Stimulated activated CD4-positive, alpha-beta T cell treated with anti-CD3 and anti-CD28 coated beads, Interleukin-12 subunit alpha, Interleukin-12 subunit beta, amount 100 ng/mL, for 48 hours (primary cell): ENCODE measurements around the gene KRTAP4-2.
"Not testable (repeated sequence)": the region's sequence is repeated elsewhere in the genome, so short reads cannot be mapped to it uniquely, and the experiment has no call there.

Experiments used
- DNase-seq, 3 donors: peaks; one replicate each; pipeline ENCODE4 v3.0.0-alpha.2; 2020; ENCODE audit warnings: low read depth in 2 of 3, low spot score in 1 of 3

The KRTAP4-2 gene

GRCh38 chr17:41177727-41178271 lies at the start of gene KRTAP4-2:
KRTAP4-2 (minus strand) TSS chr17:41178221; CDS start chr17:41178164, 57 bp downstream.
- no peak for DNase-seq

GRCh38 chr17:41226598-41227095 lies 48.6 kb upstream of the KRTAP4-2 start, which contains the start of gene KRTAP9-2:
KRTAP9-2 (plus strand) TSS chr17:41226648; CDS start chr17:41226655, 7 bp downstream.
- DNase-seq, result not testable (repeated sequence)

GRCh38 chr17:41226051-41226450 lies 48.0 kb upstream of the KRTAP4-2 start:
- no peak for DNase-seq

- DNase-seq, result no peak
Observed at GRCh38 chr17:41223821-41224220, 45.8 kb upstream of the KRTAP4-2 start.

GRCh38 chr17:41215681-41216080 lies 37.7 kb upstream of the KRTAP4-2 start:
- DNase-seq, result no peak

- no peak for DNase-seq
Observed at GRCh38 chr17:41212524-41213169, 34.6 kb upstream of the KRTAP4-2 start.

- DNase-seq, result no peak
Observed at GRCh38 chr17:41211845-41212466, 33.9 kb upstream of the KRTAP4-2 start.

GRCh38 chr17:41199421-41200078 lies 21.5 kb upstream of the KRTAP4-2 start:
- no peak for DNase-seq

GRCh38 chr17:41196068-41196467 lies 18.0 kb upstream of the KRTAP4-2 start:
- no peak for DNase-seq

GRCh38 chr17:41190328-41190727 lies 12.3 kb upstream of the KRTAP4-2 start:
- no peak for DNase-seq

GRCh38 chr17:41189837-41190318 lies 11.9 kb upstream of the KRTAP4-2 start, which contains the start of gene KRTAP9-1:
KRTAP9-1 (plus strand) TSS chr17:41189887; CDS start chr17:41189887, 0 bp downstream.
- not testable (repeated sequence) for DNase-seq

GRCh38 chr17:41186872-41187271 lies 8.9 kb upstream of the KRTAP4-2 start:
- DNase-seq, result no peak

GRCh38 chr17:41185001-41185400 lies 7.0 kb upstream of the KRTAP4-2 start:
- no peak for DNase-seq

- DNase-seq, result no peak
Observed at GRCh38 chr17:41184480-41184961, 6.5 kb upstream of the KRTAP4-2 start, which contains the start of gene KRTAP4-1. KRTAP4-1 (minus strand) TSS chr17:41184911; CDS start chr17:41184854, 57 bp downstream.

- no peak for DNase-seq
Observed at GRCh38 chr17:41178843-41179616, 1.0 kb upstream of the KRTAP4-2 start.

GRCh38 chr17:41178341-41178740 lies 320 bp upstream of the KRTAP4-2 start:
- no peak for DNase-seq

- DNase-seq, result no peak
Observed at GRCh38 chr17:41176744-41177387, 1.2 kb downstream of the KRTAP4-2 start.

GRCh38 chr17:41171886-41172285 lies 6.1 kb downstream of the KRTAP4-2 start:
- DNase-seq, result no peak

- DNase-seq, result no peak
Observed at GRCh38 chr17:41168121-41168520, 9.9 kb downstream of the KRTAP4-2 start, which contains the start of gene KRTAP4-3. KRTAP4-3 (minus strand) TSS chr17:41168221; CDS start chr17:41168172, 49 bp downstream.

- no peak for DNase-seq
Observed at GRCh38 chr17:41167561-41167960, 10.5 kb downstream of the KRTAP4-2 start.
